KMS-11 (cell line): ENCODE data around the gene NR2E3.
"Not testable (repeated sequence)": the region's sequence is repeated elsewhere in the genome, so short reads cannot be mapped to it uniquely, and the experiment has no call there.

Experiments used
- H2AFZ ChIP-seq: fragments of 200-600 bp; sonication (generic); 2 replicates; pipeline ENCODE4 v1.6.1; 2016; ENCODE audit warnings: antibody characterized with exemption, mixed run types, low read depth
- H3K27ac ChIP-seq: fragments of 200-600 bp; sonication (generic); 2 replicates; pipeline ENCODE4 v1.6.1; 2016; ENCODE audit warnings: mild to moderate bottlenecking, mixed run types
- H3K27me3 ChIP-seq: fragments of 200-600 bp; sonication (generic); 2 replicates; pipeline ENCODE4 v1.6.1; 2017; ENCODE audit warnings: mild to moderate bottlenecking, low read depth, mixed run types, moderate library complexity; ENCODE audit not compliant: insufficient read depth
- H3K36me3 ChIP-seq: fragments of 200-600 bp; sonication (generic); 2 replicates; pipeline ENCODE4 v1.6.1; 2017; ENCODE audit warnings: mild to moderate bottlenecking, mixed run types; ENCODE audit not compliant: insufficient read depth
- H3K4me1 ChIP-seq: fragments of 200-600 bp; sonication (generic); 2 replicates; pipeline ENCODE4 v1.6.1; 2016; ENCODE audit warnings: mild to moderate bottlenecking, low read depth, mixed run types; ENCODE audit not compliant: poor library complexity, severe bottlenecking
- H3K4me2 ChIP-seq: fragments of 200-600 bp; sonication (generic); 2 replicates; pipeline ENCODE4 v1.7.0; 2016; ENCODE audit warnings: mild to moderate bottlenecking, mixed run types
- H3K4me3 ChIP-seq: fragments of 200-600 bp; sonication (generic); IDR thresholded peaks from 2 replicates; pipeline ENCODE4 v1.6.1; 2017; ENCODE audit warnings: low read depth, low read length, mixed read lengths; ENCODE audit not compliant: insufficient read depth
- H3K79me2 ChIP-seq: fragments of 200-600 bp; sonication (generic); 2 replicates; pipeline ENCODE4 v1.6.1; 2016; ENCODE audit warnings: low read depth, mixed run types; ENCODE audit not compliant: insufficient read depth
- H3K9ac ChIP-seq: fragments of 200-600 bp; sonication (generic); 2 replicates; pipeline ENCODE4 v1.6.1; 2016; ENCODE audit warnings: mild to moderate bottlenecking, mixed run types
- H4K20me1 ChIP-seq: fragments of 200-600 bp; sonication (generic); 2 replicates; pipeline ENCODE4 v1.6.1; 2016; ENCODE audit warnings: mild to moderate bottlenecking, mixed run types; ENCODE audit not compliant: insufficient read depth
- CTCF ChIP-seq: fragments of 200-600 bp; sonication (generic); conservative IDR thresholded peaks from 2 replicates; pipeline ENCODE4 v1.6.1; 2017; ENCODE audit warnings: low read depth, mild to moderate bottlenecking, antibody characterized with exemption, low read length, moderate library complexity, mixed read lengths

Gene NR2E3

GRCh38 chr15:71826196-71826595 is 15.8 kb downstream of the NR2E3 start:
- Histone ChIP-seq H3K9ac (no peak overlapping the region), H3K27me3 (no peaks in the 10 kb centered on the region), H3K4me2 (no peak overlapping the region), H3K4me1 (no peaks in the 10 kb centered on the region), H3K4me3 (no peak overlapping the region), H4K20me1 (no peaks in the 10 kb centered on the region), H3K27ac (no peak overlapping the region), H3K36me3 (no peaks in the 10 kb centered on the region), H3K79me2 (no peaks in the 10 kb centered on the region), H2AFZ (no peak overlapping the region)
- no peak for TF ChIP-seq CTCF

- no peak overlapping the region for H3K4me3 ChIP-seq
- H2AFZ ChIP-seq, result no peak overlapping the region
- H3K9ac ChIP-seq, result no peak overlapping the region
- no peaks in the 10 kb centered on the region for H3K27me3 ChIP-seq
- H3K36me3 ChIP-seq, result no peaks in the 10 kb centered on the region
- no peaks in the 10 kb centered on the region for H3K79me2 ChIP-seq
- TF ChIP-seq CTCF, result no peak
- no peaks in the 10 kb centered on the region for H4K20me1 ChIP-seq
- H3K4me2 ChIP-seq, result no peak overlapping the region
- no peaks in the 10 kb centered on the region for H3K4me1 ChIP-seq
- H3K27ac ChIP-seq, result no peak overlapping the region
Measured at GRCh38 chr15:71830981-71831380, 20.6 kb downstream of the NR2E3 start.

- no peak overlapping the region for H2AFZ ChIP-seq
- no peaks in the 10 kb centered on the region for H4K20me1 ChIP-seq
- H3K36me3 ChIP-seq, result no peaks in the 10 kb centered on the region
- H3K9ac ChIP-seq, result no peak overlapping the region
- H3K79me2 ChIP-seq, result no peaks in the 10 kb centered on the region
- no peak for TF ChIP-seq CTCF
- H3K4me3 ChIP-seq, result no peak overlapping the region
- H3K27me3 ChIP-seq, result no peaks in the 10 kb centered on the region
- H3K27ac ChIP-seq, result no peak overlapping the region
- no peaks in the 10 kb centered on the region for H3K4me1 ChIP-seq
- H3K4me2 ChIP-seq, result no peak overlapping the region
Measured at GRCh38 chr15:71841563-71841962, 31.2 kb downstream of the NR2E3 start.

GRCh38 chr15:71844916-71845315 is 34.6 kb downstream of the NR2E3 start:
- TF ChIP-seq CTCF, result no peak
- no peaks in the 10 kb centered on the region for H3K4me1 ChIP-seq
- no peak overlapping the region for H3K4me2 ChIP-seq
- H3K79me2 ChIP-seq, result no peaks in the 10 kb centered on the region
- no peak overlapping the region for H3K27ac ChIP-seq
- H3K9ac ChIP-seq, result no peak overlapping the region
- H2AFZ ChIP-seq, result no peak overlapping the region
- no peaks in the 10 kb centered on the region for H3K27me3 ChIP-seq
- H3K4me3 ChIP-seq, result no peak overlapping the region
- no peaks in the 10 kb centered on the region for H3K36me3 ChIP-seq
- no peaks in the 10 kb centered on the region for H4K20me1 ChIP-seq

- no peak overlapping the region for H3K9ac ChIP-seq
- TF ChIP-seq CTCF, result no peak
- no peaks in the 10 kb centered on the region for H3K4me1 ChIP-seq
- H3K27me3 ChIP-seq, result no peaks in the 10 kb centered on the region
- H3K27ac ChIP-seq, result no peak overlapping the region
- no peak overlapping the region for H3K4me3 ChIP-seq
- no peaks in the 10 kb centered on the region for H3K79me2 ChIP-seq
- H2AFZ ChIP-seq, result no peak overlapping the region
- no peaks in the 10 kb centered on the region for H4K20me1 ChIP-seq
- H3K36me3 ChIP-seq, result no peaks in the 10 kb centered on the region
- H3K4me2 ChIP-seq, result no peak overlapping the region
Measured at GRCh38 chr15:71853543-71853942, 43.2 kb downstream of the NR2E3 start.

- not testable (repeated sequence) for H3K9ac ChIP-seq, H4K20me1 ChIP-seq, H3K27ac ChIP-seq, H3K79me2 ChIP-seq, H3K27me3 ChIP-seq, H3K4me1 ChIP-seq, H3K4me3 ChIP-seq, H3K36me3 ChIP-seq, H3K4me2 ChIP-seq, H2AFZ ChIP-seq
Measured at GRCh38 chr15:71858232-71858631, 47.9 kb downstream of the NR2E3 start.
